T47D (cell line): ENCODE results near the gene GSTO2.

Experiments used
- DNase-seq, 2 experiments: peaks; one replicate each; pipeline versions ENCODE4 v3.0.0 to v3.0.0-alpha.2; 2011 to 2012; ENCODE audit warnings: low read depth in 1 of 2, low spot score in 1 of 2
- JUND ChIP-seq: IDR thresholded peaks from 2 replicates; pipeline ENCODE4 v1.6.1; 2012; ENCODE audit warnings: low read depth
- in situ Hi-C: cut with HindIII; loops from 2 replicates; pipeline ENCODE4 v1.10.0; 2016; ENCODE audit warnings: low sequenced_read_pairs, low pct_unique_long_range_greater_than_20kb

GSTO2 gene

DNA sequence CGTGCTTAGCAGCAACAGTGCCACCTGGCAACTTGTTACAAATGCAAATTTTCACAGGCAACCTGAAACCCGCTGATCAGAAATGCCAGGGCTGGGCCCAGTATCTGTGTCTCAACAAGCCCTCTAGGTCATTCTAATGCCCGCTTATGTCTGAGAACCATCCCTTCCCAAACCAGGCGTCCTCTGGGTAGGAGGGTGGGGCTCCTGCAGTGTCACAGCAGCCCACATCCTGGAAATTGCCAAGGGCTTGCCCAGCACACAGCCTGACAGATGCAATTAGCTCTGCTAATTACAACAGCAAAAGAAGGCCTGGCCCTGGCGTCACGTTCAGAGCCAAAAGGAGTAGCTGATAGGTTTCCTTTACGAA lies 53.4 kb downstream of the GSTO2 start:
- no peak for TF ChIP-seq JUND
- no peak for DNase-seq
- in situ Hi-C loops = no loop called here

DNA sequence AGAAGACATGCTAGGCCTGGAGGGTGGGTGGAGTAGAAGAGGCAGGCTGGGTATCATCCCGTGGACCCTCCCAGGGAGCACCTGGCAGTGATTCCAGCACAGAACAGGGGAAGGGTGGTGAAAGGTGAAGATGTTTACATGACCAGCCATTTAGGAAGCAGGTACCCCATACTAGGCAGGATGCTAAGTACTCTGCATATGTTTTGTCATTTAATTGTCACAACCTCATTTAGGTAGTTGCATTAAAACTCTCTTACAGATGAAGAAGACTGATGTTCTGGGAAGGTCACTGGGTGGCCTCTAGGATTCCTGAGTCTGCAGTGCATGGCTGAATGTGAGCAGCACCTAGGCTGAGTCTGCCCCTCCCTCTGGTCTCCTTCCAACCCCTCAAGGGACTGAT lies 54.1 kb downstream of the GSTO2 start:
- in situ Hi-C loops = no loop called here
- no peak for DNase-seq
- TF ChIP-seq JUND = no peak

DNA sequence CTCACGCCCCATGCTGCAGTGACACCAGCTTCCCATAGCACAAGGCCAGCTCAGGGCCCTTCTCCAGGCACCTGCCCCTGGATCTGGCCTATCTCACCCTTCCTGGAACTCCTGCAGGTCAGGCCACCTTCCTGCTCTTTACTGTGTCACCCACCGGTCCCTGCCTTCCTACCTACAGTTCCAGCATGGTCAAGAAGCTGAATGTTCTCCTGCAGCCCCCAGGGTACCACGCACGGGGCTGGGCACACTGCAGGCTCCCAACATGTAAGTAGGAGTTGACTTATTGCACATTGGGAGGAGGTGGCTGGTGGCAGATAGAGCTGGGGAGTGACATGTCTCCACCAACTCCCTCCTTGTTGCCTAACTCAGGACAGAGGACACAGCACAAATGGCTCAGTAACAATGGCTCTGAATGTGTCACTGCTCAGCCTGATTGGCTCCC lies 54.8 kb downstream of the GSTO2 start:
- no peak for TF ChIP-seq JUND
- in situ Hi-C loops = no loop called here
- no peak for DNase-seq

DNA sequence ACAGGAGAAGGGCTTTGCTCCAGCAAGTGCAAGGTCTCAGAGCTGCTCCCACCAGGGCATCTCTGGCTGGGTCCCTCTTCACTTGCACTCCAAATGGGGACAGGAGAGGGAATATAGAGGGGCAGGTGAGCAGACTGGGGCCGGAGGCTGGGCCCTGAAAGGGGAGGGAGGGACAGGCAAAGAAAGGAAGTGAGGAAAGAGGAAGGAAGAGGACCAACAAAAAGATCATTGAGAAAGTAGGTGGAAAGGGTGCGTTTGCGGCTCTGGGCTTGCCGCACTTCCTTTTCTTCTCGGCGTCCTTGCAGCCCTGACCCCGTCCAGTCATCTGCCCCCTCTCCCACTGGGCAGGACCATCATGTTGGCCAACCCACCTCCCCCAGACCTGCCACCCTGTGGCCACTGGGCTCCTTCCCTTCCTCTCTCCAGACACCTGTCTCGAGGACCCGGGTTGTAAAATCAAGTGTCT lies 55.3 kb downstream of the GSTO2 start:
- no peak for DNase-seq
- in situ Hi-C loops = no loop called here
- TF ChIP-seq JUND = no peak

DNA sequence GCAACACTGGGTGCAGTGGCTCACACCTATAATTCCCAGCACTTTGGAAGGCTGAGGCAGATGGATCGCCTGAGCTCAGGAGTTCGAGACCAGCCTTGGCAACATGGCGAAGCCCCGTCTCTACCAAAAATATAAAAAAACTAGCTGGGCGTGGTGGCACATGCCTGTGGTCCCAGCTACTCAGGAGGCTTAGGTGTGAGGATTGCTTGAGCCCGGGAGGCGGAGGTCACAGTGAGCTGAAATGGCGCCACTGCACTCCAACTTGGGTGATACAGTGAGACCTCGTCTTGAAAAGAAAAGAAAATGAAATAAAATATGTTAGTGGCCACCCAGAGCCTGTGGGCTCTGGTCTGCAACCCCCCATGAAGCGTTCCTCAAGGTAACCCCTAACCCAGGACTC lies 55.9 kb downstream of the GSTO2 start:
- DNase-seq = no peak
- in situ Hi-C loops = no loop called here
- no peak for TF ChIP-seq JUND

DNA sequence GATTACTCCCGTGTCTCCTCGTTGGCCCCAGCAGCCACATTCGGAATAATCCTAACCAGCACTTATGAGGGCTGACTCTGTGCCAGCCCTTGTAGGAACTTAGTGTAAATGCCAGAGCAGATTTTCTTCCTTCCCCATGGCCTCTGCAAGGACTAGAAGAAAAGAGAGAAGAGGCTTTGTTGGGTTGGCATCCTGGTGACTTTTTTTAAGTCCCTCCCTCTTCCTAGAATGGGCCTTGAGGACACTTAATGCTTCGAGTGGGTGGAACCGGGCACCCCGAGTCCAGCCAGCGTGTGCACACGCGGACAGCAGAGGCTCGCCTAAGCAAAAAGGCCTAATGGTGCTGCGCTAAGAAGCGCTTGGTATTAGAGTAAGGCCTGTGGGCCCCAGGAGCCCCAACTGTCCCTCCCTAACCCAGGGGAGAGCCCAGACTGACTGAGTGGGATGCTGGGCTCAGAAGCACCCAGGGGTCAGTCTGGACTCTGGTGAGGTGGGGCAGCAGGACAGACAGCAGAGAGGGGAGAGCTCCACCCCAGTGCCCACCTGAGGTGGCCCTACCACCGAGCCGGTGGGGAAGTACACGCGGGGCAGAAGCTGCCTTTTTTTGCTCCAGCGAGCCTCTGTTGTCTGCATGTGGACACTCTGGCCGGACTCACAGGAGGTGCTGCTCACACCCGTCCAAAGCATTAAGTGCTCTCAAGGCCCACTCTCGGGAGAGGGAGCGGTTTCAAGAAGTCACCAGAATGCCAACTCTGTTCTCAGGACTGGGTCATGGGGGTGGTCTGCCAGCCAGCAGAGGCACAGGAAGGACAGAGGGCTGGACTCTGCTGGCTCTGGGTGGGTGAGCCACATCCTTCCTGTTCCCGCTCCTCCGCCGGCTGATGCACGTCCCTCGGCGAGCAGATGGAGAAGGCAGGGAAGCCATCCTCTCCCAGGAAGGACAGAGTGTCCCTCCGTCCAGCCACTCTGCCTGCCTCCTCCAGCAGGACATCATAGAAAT lies 56.8 kb downstream of the GSTO2 start:
- no peak for TF ChIP-seq JUND
- in situ Hi-C loops = no loop called here
- no peak for DNase-seq

DNA sequence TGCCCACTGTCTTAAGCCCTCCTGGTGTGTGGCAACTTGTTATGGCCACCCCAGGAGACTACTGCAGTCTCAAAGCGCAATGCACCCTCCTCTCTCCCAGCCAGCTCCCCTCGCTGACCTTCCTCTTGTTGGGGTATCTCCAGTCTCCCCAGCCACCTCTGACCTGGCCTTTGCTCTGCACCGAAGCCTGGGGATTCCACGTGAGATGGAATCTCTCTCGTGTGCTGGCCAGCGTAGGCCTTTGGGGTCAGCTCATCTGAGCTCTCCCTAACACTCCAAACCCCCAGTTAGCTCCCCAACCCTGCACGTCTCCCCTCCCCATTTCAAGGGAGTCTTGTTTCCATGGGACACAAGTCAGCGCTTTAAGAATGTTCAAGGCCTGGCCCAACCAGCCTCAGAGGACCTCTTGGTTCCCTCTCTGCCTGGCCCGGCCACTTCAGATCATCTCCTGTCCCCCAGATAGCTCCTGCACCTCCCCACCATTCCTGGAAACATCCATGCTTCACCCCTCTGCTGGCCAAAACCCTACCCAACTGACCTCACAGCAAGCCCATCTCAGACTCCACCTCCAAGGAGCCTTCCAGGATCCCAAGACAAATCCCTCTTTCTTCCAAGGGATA lies 58.1 kb downstream of the GSTO2 start:
- in situ Hi-C loops = no loop called here
- no peak for TF ChIP-seq JUND
- DNase-seq = no peak

DNA sequence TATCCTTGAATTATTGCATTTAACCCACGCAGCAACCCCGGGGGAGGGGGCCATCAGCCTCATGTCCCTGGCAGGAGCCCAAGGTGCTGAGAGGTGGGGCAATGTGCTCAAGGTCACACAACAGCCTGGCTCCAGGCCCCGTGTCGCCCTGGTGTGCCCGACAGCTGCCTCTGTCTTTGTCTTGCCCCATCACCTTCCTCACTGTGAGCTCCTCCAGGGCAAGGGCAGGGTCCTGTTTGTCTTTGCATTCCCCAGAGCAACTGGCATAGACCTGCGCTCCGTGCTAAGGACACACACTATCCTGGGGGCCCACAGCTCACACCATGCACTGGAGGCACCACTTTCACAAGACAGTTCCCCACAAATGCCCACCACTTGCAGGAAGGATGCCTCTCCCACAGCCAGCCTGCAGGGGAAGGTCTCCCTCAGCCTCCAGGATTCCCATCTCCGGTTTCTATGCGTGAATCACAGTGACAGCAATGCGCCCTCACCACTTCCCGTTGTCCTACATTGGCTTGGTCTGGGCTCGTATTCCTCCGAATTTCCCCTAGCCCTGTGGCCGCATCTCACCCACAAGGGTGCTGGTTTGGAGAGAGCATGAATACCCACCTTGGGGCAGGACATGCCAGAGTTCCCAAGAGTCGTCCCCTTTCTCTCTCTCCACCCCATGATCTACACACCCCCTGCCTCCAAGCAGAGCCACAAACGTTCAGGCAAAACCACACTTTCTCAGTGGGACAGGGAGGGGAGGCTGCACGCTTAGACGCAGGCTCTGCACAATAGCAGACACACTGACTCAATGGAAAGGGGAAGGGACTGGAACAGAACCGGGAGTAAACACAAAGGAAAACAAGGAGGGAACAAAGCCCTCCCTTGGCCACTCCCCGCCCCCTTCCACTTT lies 59.0 kb downstream of the GSTO2 start:
- DNase-seq = no peak
- in situ Hi-C loops = no loop called here
- no peak for TF ChIP-seq JUND

DNA sequence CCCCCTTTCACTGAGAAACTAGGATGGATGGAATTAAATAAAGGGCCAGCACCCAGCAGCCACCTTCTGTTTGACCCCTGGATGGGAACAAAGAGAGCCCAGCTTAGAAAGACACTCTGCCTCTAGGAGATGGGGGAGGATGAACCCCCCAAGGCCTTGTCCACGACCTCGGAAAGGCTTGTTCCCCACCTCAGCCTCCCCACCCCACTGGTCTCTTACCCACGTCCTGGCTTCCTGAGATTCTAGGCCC lies 59.6 kb downstream of the GSTO2 start:
- no peak for TF ChIP-seq JUND
- in situ Hi-C loops = no loop called here
- DNase-seq = no peak

DNA sequence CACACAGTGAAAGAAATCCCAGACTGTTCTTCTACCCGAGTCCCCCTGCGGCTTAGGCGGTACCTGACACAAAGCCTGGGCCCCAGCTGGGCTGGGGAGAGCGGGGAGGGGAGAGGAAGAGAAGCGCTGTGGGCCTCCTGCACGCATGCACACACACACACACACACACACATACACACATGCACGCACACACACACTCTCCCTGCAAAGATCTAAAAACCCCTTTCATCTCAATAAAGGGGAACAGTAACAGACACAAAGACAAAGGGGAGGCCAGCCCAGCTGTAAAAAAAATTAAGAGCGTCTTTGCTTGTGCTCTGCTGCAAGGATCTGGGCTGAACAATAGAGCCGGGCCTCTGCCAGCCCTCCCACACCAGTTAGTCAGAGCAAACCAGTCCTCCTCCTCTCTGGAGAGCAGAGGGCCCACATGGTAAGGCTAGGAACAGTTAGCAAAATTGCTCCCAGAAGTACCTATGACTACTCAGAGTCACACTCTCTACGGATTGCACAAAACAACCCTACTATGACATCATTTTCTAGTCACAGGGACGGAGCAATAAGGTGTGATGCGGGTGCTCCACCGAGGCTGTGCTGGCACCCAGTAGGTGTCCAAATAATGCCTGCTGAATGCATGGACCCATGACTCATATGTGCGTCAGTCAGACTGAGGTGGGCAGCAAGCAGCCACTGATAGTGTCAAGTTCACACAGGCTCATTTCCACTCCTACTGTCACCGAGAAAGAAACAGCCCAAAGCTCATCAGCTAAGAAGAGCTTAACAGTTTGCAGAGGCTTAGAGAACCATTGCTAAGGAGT lies 60.1 kb downstream of the GSTO2 start:
- in situ Hi-C loops = no loop called here
- DNase-seq = no peak
- TF ChIP-seq JUND = no peak

DNA sequence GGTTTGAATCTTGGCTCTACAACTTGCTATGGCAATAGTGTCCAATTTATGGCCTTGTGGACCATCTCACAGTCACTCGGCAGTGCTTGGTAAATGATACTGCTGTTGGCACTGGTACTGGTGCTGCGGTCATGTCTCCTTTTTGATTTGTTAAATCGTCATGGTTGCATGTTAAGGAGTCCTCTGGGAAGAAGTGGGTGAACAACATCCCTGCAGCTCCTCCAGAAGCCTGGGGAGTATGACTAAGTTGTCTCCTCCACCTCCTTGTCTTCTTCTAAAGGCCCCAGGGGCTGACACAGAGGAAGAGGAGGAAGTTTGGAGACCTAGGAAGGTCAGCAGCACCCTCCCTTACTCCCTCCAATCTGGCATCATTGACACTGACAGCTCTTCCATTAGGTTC lies 60.8 kb downstream of the GSTO2 start:
- no peak for TF ChIP-seq JUND
- in situ Hi-C loops = no loop called here
- DNase-seq = no peak
